Smooth muscle cell of the brain vasculature (primary cell): ENCODE data around the gene ATP6V1F.

Source experiments
- DNase-seq: peaks from one replicate; pipeline ENCODE4 v3.0.0-alpha.2; 2012; ENCODE audit warnings: low read depth, low spot score

The ATP6V1F gene

DNA sequence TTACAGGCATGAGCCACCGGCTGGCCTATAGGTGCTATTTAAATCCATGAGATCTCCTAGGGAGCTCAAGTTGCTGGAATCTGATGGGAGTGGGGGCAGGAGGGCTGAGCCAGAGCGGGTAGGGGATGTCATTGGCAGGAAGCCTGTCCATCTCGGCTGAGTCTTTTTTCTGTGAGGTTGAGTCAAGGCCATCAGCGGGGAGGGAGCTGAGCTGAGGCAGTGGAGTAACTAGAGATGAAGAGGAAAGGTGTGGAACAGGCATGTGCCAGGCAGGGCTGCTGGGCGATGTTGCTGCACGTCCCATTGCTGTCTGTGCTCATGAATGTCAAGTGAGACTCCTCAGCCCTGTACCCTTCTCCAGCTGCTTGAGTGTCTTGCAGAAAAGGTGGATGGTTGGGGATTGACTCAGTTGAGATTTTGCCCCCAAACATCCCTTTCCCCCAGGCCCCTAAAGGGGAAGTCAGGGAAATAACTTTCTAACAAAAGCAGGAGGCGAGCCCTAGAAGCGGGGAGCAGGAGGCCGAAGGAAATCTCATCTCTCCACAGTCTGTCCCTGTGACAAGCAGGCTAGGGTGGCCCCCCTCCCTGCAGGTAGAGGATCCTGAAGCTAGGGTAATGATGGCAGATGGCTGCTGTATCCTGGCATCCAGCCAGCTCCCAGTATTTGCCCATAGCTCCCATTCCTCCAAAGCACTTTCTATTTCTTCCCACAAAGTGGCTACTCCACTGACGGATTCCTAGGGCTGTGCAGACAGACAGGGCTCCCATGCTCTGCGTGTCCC, 5.4 kb downstream of the ATP6V1F start:
- DNase-seq = no peak

DNA sequence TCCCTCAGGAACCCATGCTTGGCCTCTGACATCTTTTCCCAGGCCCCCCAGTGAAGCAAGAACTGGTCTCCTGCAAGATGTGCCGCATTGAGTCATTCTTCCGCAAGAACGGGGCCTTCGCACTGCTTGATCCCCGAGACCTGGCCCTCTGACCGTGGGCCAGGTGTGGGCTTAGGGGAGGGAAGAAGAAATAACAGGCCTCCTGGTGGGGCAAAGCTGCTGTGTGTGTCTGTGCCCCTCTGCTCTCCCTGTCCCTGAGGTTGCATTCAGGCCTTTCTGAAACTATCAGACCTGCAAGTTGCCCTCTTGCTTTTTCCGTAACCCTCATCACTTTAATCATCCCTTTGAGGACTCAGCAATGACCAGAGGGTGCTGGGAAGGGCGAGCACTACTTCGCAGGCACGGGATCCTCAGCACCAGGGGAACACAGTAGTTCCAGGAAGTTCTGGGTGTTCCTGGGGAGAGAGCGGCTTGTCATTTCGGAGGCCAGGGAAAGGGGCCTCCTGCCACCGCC, 6.0 kb downstream of the ATP6V1F start:
- no peak for DNase-seq

GRCh38 chr7:128869138-128869943, 6.7 kb downstream of the ATP6V1F start:
- no peak for DNase-seq

DNA sequence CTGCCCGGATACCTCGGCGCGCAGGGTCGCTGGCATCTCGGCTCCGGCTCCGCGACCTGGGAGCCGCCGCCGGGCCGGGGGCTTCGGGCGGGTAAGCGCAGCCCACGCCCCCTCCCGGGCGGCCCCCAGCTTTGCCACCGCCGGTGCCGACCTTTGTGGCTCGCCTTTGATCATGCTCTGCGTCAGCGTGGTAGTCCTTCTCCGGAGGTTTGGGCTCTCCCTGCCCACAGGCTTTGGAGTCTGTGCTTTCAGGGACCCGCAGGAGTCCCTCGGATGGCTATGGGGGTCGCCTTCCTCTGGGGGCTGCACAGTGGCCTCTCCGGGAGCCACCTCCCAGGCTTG, 7.3 kb downstream of the ATP6V1F start:
- no peak for DNase-seq

DNA sequence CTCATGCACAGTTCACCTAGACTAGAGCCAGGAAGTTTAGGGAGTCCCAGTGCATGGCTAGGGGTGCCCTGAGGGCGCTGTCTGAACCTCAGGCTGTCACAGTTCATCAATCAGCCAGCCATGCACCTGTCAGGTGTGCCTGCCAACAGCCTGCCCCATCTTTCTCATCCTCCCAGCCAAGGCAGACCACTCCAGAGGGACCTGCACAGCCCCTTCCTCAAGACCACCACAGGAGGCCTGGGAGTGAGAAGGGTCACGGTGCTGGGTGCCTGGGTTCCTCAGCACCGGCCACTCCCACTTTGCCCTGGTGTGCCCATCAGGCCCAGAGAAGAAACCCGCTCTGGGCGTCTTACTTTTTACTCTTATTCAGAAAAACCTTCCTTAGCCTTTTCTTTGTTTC, 8.4 kb downstream of the ATP6V1F start:
- no peak for DNase-seq

- DNase-seq = no peak
These were observed 9.8 kb downstream of the ATP6V1F start for GRCh38 chr7:128872394-128872824.

DNA sequence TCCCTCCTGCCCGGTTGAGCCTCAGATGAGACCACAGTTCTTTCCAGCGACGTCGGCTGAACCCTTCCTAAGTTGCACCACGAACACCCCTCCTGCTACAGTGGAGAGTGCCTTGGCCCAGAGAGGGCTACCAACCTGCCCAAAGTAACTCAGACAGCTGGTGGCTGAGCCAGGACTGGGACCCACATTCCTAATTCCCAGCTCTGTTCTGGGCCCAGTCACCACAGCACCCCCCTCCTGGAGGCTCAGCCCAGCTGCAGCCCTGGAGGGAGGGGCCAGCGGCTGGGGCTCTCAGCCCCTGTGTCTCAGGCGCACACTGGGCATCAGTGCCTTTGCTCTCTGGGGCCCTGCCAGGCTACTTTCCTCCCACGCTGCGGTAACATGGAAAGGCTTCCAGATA, 10.6 kb downstream of the ATP6V1F start:
- DNase-seq = no peak

DNA sequence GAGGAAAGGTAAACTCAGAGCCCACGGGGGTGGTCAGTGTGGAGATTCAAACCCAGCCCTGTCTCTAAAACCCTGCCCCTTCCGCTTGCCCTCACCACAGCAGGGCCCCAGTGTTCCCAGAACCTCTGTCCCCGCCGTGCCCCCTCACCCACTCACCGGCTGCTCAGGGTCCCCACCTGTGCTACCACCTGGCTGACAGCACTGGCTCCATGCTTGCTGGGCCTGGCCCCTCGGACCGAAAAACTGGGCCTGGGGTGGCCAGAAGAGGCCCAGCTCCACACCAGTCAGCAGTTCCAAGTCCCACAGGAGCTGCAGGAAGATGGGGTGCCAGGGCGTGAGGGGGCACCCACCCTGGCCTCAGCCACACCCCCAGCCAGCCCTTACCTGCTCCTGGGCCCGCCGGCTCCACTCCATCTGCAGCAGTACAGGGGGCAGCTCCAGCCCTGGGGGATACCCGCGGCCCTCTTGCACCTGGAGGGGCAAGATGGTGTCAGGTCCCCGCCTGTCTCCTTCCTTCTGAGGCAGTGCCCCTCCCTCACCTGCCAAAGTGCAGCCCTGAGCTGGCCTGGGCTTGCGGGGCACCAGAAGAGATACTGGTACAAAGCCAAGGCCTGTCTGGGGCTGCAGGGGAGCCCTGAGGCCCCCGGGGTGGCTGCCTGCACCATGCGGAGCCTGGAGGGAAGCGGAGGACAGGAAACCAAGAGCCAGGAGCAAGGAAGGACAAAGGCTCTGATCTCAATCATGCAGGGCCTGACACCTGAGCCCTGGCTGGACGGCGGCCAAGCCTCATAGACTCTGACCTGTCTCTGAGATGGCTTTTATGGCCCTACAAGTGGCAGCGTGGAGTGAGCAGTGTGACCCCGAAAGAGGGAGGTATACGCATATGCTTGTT, 11.7 kb downstream of the ATP6V1F start:
- DNase-seq = no peak

- no peak for DNase-seq
These were observed 12.9 kb downstream of the ATP6V1F start for GRCh38 chr7:128875523-128875948.

- DNase-seq = no peak
These were observed 13.5 kb downstream of the ATP6V1F start for GRCh38 chr7:128876127-128876526.

GRCh38 chr7:128876586-128876977, 13.9 kb downstream of the ATP6V1F start:
- no peak for DNase-seq

DNA sequence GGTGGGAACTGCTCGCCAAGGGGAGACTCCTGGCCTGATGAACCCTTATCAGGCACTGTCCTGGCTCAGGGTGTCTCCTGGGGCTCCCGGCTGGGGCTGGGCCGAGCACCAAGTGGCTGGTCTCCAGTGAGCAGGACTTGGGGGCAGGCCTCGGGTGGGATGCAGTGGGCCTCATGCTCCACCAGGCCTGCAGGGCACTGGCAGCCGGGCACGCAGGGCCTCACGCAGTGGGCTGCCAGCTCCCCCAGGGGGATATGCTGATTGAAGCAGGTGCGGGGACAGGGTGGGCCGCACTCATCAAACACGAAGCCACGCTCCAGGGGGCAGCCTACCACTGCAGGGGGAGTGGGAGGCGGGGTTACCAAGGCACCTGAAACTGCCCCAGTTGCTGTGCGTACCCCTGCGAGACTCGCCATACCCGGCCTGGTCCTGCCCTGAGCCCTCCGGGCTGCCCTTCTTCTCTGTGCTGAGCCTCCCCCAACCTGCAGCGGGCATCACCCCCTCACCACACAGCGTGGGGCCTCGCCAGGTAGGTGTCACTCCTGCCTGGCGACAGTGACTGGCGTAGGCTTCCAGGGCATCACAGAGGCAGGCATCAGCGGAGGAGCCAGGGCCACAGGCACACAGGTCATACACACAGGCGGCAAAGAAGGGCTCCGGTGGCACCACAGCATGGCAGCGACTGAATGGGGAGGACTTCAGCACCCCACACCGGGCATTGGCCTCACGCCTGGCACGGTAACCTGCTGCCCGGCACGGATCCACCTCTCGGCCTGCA, 14.5 kb downstream of the ATP6V1F start:
- no peak for DNase-seq

- DNase-seq = no peak
These were observed 15.1 kb downstream of the ATP6V1F start for GRCh38 chr7:128877756-128878120.

DNA sequence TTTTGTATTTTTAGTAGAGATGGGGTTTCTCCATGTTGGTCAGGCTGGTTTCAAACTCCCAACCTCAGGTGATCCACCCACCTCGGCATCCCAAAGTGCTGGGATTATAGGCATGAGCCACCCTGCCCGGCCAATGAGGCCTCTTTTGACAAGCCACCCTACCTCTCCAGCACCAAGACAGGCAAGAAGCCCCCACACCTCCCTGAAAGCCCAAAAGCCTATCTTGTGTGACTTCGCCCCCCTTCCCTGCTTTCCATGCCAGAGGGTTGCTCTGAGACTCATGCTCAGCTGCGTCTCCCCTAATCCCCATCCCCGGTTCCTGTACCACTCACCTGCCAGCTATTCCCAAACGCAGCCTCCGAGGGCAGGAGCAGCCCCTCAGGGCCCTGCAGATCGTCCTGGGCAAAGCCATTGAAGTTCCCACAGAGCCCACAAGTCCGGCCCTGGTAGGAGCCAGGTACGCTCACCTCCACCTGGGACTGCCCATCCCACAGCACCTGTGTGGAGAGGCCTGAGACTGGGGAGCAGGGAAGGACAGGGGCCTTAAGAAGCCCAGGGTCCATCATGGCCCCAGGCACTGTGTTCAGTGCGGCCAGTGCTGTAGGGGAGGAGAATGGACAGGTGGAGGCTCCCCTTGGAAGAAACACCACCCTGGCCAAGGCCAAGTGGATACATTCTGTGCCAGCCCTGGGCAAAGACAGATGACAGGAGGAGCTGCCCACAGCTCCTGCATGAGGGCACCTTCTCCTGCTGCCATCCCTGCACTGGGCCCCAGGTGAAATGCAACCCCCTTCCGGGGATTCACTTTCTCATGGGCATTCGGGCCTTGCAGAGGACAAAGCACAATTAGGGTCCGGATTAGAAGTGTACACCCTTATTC, 15.8 kb downstream of the ATP6V1F start:
- DNase-seq = no peak

- no peak for DNase-seq
These were observed 16.8 kb downstream of the ATP6V1F start for GRCh38 chr7:128879461-128879938.

GRCh38 chr7:128879939-128880746, 17.5 kb downstream of the ATP6V1F start:
- peak; percentile 35 for DNase-seq

DNA sequence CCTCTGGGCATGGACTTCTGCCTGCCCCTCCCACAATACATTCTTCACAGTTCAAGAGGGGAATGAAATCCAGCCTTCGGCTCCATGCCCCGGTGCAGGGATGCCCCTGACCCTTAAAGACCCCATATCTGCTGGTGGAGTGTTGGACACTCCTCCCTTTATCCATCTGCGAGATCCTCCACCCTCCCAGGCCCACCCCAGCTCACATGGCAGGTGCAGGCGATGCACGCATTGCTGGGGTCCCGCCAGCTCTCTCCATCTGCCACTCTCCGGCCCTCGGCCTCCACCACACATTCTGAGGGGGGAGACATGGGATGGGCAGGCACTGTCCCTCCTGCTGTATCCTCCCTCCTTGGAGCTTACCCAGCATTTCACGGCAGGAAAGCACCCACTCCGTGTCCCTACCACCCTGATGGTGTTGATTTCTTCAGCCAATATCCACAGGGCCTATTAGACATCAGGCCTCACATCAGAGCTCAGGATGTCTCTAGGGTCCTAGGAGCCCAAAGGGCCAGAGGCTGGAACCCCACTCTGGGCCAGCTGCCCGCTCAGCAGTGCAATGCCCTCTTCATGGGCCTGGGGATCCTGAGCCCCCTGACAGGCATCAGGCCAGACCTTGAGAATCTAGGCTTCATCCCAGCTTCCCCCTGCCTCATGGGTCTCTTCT, 18.3 kb downstream of the ATP6V1F start:
- no peak for DNase-seq

GRCh38 chr7:128881458-128882125, 18.9 kb downstream of the ATP6V1F start:
- no peak for DNase-seq
